Dermis lymphatic vessel endothelial cell (primary cell): ENCODE results near the gene CAMK2D. TPM values are rescaled to one million over a fixed set of nuclear protein-coding genes. Genes with fewer than 3 reads are reported as not detected.

Experiments used
- total RNA-seq: library from RNA; depleted of rRNA; stranded (reverse); fragments of >200 nt; gene quantifications from 2 replicates; pipeline ENCODE4 v1.2.1, GENCODE V29; 2014

The CAMK2D gene
- 53.4 and 60.3 TPM in 2 replicates for total RNA-seq

GRCh38 chr4:113761620-113762185 lies at the start of gene CAMK2D:
TSS of gene CAMK2D (minus strand) at chr4:113761738. CDS start at chr4:113761068, 670 bp downstream.

Other genes with a start within 250 kb of the CAMK2D start
- gene ARSJ, start 217.9 kb upstream of the CAMK2D start, total RNA-seq = 10.1 and 15.7 TPM in 2 replicates